GM21528 (cell line): ENCODE data around the gene KIRREL3.

Experiments
- ATAC-seq: cut with Tn5 transposase; IDR thresholded peaks from one replicate; pipeline ENCODE4 v1.9.1; 2021; ENCODE audit warnings: mild to moderate bottlenecking, moderate library complexity; ENCODE audit not compliant: unreplicated experiment, low FRiP score

Gene KIRREL3

GRCh38 chr11:126561327-126561893 lies 439.2 kb downstream of the KIRREL3 start:
- ATAC-seq, result no peak

DNA sequence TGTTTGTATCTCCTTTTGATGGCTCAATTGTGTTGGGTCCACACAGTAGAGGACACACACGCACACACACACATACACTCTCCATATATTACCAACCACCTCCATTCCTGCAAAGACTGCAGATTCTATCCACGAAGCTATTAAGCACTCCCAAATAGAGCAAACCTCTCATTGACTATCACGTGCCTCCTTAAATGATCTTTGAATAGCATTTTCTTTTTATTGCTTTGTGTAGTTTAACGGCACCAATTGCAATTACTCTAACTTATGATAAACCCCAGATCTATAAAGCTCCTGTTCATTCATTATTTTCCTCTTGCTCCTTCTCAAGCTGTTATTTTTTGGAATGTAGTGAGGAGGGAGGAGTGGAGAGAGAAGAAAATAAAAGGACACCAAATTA lies 440.3 kb downstream of the KIRREL3 start:
- no peak for ATAC-seq

DNA sequence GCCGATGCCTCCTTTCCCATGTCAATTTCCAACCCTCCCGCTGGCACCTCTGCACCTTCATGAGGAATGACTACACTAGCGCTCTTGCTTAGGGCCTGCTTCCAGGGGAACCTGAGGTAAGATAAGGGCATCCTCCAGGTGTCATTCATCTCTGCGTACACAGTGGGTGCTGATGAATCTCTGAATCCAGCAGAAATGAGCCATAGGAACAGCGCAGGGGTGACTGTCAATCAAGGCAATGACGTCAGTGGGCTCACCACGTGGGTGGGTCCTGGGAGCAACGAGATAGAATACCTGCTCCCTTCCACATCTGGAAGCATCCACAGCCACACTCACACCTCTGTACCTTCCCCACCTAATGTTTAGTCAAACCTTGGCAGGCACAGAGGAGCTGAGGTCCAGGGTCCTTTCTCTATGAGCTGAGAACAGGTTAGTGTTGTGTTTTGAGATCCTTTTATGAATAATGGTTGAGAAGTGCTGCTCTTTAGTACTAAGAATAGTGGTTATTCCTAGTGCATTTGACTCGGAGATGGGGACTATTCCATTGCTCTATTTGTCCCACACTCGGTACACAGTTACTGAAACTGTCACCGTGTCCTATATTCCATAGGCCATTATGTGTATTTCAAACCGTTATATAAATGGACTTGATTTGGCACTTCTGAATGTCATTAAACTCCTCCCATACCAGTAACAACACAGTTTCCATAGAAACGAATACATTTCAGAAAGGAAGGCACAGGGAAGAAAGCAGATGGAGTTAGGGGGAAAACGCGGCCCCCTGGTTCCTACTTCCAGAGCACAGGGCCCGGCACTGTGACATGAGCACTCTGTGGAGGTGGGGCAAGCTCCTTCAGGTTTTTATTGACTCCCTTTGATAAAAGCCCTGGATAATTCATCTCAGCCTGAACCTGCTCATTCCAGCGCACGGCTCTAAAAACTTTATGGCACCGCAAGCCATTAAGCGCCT lies 451.7 kb downstream of the KIRREL3 start:
- no peak for ATAC-seq

DNA sequence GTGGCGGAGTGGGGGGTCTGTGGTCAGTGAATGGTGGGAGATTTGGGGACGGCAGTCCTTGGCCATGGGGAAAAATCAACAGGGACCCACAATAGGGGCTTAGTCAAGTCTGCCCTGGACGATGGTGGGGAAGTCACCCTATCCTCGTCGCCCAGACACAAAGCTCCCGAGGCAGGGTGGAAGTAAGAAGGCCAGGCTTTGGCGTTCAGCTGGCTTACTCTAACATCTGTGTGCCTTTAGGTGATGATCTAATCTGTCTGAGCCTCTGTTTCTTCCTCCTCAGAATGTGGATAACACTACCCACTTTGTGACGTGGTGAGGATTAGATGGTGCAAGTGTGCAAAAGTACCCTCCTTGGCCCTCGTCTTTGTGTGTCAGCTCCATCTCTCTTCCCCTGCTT lies 452.9 kb downstream of the KIRREL3 start:
- ATAC-seq, result no peak

DNA sequence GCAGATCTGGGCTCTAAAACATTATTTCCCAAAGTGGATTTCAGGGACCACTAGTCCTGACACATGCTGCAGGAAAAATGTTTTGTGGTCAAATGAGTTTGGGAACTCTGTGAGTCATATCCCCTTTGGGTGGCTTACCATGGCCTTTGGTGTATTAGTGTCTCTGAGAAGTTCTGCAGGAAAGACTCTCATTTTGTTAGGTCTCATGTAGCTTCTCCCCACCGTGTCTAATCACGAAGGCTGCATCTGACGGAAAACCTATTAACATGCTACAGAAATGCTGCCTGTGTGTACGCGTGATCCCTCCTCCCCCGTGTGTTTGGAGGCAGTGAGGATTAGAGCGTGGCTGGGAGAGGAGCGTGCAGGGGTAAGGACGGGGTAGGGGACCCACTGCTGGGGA lies 453.4 kb downstream of the KIRREL3 start:
- no peak for ATAC-seq

DNA sequence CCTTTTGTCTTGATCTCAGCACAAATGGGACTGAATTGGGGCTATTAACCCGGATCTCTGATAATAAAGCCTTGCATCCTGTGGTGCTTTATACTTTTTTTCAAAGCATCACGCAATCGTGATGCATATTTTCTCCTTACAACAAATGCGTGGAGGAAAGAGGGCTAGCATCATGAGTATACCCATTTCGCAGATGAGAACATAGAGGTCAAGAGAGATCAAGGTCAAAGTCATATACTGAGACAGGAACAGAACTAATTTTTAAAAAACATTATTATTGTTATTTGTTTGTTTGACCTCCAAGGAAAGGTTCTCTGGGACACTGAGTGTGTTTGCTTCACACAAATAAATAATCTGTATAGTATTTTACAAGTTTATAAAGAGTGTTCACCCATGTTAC lies 453.9 kb downstream of the KIRREL3 start:
- ATAC-seq, result no peak

GRCh38 chr11:126546191-126546590 lies 454.4 kb downstream of the KIRREL3 start:
- no peak for ATAC-seq

- ATAC-seq, result no peak
These were observed 455.5 kb downstream of the KIRREL3 start for GRCh38 chr11:126545057-126545555.

GRCh38 chr11:126544108-126545056 lies 456.2 kb downstream of the KIRREL3 start:
- ATAC-seq, result no peak

DNA sequence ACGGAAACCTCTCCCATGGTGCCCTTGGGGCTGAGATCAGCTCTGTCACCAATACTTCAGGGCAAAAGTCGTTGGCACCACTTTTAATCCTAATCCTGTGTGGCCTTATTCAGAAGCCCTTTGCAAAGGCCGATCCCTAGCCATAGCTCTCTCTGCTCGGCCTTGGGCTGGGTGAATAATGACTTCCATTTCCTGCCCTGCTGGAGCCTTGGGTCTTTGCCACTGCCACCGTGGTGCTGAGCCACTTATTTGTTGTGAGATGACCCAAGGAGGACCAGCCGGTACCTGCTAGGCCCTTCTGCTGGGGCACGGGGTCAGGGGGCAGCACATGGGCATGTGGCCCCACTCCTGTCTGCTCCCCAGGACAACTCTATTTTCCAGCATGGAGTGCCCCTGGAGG lies 456.9 kb downstream of the KIRREL3 start:
- no peak for ATAC-seq

DNA sequence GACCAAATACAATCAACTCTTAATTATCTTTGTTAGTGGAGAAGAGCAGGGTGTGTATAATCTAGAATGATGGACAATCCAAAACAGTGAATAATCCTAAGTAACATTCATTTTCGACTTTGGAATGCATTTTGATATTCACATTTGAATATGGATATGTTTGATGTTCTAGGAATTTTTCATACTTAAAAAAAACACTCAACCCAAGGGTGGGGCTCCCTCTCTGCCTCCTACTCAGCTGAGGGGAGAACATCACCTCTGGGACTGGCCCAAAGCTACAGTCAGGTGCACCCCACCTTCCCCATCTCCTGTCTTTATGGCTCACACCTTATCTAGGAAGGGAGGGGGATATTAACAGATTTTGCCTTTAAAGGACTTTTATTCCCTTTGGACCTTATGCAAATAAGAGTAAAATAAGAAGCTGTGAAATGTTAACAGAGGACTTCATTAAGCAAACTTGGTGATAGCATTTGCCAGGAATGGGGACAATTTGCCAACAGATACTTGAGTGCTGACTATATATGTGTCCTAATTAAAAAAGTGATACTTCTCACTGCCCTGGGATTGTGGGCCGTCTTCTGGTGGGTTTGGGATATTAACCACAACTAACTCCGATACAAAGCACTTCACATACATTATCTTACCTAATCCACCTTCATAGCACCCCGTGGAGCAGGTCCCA lies 458.1 kb downstream of the KIRREL3 start:
- no peak for ATAC-seq

GRCh38 chr11:126538071-126538470 lies 462.5 kb downstream of the KIRREL3 start:
- no peak for ATAC-seq

DNA sequence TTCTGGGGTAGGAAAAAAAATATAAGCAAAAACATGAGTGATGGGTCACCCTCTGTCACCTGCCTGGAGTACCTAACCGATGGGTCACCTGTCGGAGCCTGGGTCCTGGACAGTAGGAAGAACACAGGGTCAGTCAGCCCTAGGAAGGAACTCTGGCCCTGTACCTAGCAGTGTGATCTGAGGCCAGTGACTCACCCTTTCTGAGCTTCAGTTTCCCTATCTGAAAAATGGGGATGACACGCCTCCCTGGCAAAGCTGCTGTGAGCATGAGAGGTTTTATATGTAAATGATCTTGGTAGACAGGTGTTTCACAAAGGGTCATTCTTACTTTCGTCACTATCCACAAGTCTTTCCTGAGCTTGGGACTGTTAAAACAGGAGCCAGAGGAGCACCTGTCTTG lies 463.1 kb downstream of the KIRREL3 start:
- no peak for ATAC-seq

DNA sequence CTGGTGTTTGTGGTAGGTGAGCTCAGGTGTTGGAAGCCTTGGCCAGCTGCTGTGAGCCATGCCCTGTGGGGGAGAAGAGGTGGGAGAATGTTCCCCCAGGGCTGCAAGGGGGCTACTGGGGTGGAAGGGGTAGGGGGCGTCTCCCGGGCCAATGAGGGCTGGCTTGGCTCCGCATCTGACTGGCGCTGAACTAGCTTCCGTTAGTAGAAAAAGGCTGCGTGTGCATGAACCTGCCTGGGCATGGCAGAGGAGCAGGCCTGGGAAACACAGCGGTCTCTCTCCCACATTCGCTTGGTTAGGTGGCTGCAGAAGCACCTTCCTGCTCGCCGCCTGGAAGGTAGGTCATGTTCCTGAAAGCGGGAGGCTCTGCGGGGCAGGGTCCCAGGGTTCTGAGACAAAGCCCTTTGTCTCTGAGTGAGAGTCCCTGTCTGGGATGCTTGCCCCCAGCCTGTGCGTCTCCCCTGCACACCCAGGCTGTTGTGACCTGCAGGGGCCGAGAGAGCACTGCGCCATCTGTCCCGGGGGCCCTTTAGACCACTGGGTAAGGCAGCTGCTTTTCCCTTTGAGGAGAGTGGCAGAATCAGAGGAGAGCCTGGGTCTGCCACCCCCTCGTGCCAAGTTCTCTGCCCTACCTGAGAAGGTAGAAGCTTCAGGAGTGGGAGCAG lies 466.3 kb downstream of the KIRREL3 start:
- no peak for ATAC-seq

- no peak for ATAC-seq
These were observed 467.0 kb downstream of the KIRREL3 start for GRCh38 chr11:126533560-126533959.

DNA sequence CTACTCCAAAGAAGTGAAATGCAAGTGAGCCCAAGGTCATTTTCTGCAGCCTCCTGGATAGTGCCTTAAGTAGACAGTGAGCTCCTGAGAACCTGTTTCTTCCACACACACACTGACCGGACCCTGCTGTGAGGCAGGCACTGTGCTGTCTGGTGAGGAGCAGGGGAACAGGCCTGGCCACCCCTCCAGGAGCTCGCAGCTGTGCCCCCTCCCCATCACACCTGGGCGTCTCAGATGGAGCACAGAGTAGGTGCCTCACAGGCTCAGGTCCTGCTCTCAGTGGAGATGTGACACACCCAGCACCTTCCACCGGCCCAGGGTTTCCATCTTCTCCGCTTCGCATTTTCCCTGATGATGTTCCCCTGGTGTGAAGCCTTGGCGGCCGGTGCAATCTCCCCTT lies 470.2 kb downstream of the KIRREL3 start:
- no peak for ATAC-seq

GRCh38 chr11:126529037-126529436 lies 471.5 kb downstream of the KIRREL3 start:
- no peak for ATAC-seq

DNA sequence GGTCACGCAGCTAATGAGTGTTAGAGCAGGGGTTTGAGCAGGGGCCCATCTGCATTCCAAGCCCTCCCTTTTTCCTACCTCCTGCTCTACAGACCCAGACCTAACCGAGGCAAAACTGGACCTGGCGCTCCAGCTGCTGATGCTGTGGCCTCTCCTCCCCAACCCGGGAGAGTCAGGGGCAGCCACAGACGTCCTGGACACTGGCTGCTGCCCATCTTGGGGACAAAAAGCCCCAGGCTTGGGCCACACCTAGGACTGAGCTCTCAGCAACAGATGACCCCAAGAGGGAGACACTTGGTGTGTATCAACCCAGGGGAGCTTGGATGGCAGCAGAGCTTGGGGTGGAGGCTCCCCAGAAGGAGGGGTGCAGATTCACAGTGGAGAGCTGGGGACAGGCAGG lies 472.5 kb downstream of the KIRREL3 start:
- ATAC-seq, result no peak

- no peak for ATAC-seq
These were observed 472.9 kb downstream of the KIRREL3 start for GRCh38 chr11:126527651-126528050.

DNA sequence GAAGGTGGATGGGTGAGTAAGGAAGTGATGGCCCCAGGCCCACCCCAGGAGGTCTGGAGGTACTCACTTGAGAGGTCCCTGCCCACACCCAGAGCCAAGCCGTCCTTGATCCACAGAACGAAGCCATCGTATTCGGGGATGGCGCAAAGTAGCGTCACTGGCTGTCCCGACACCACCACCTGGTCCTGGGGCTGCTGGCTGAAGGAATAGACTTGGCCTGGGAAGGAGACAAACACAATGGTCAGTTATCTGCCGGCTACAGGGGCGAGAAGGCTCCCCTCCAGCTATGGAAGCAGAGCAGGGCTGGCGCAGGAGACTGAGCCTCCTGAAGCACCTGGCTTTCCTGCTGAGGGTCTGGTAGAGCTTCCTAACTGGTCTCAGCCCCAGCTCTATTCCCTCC lies 474.1 kb downstream of the KIRREL3 start:
- ATAC-seq, result no peak
